GM19023 (cell line): ENCODE results near the gene RSBN1L.
"Not testable (repeated sequence)": the region's sequence is repeated elsewhere in the genome, so short reads cannot be mapped to it uniquely, and the experiment has no call there.

ENCODE experiments used
- ATAC-seq: cut with Tn5 transposase; IDR thresholded peaks from one replicate; pipeline ENCODE4 v1.9.1; 2021; ENCODE audit warnings: mild to moderate bottlenecking, moderate library complexity; ENCODE audit not compliant: unreplicated experiment

RSBN1L gene

DNA sequence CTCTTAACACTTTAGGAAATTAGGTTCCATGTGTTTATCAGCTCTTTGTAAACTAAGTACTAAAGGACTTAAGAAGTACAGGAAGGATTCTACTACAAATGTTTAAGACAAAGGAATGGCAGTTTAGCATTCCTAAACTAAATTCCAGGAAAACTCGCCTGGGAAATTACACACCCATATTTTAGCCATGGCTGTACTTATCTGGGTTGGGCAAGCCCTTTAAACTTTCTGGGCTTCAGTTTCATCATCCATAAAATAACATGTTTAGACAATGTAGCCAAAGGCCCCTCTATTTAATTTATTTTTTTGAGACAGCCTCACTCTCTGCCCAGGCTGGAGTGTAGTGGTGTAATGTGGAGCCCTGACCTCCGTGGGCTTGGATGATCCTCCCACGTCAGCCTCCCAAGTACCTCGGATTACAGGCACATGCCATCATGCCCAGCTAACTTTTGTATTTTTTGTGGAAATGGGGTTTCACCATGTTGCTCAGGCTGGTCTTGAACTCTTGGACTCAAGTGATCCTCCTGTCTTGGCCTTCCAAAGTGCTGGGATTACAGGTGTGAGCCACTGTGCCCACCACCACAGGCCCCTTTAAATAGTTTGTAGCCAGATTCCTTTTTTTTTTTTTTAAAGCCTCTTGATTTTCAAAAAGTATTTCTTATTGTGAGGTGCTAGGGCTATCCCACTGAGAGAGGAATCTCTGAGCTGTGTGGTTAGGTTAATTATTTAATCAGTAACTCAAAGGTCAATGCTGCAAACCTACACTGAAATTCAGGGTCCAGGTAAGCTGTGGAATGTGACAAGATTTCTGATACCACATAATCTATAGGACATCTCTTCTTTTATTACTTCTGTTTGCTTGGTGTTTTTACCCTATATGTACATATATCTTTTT lies 69.9 kb downstream of the RSBN1L start:
- no peak for ATAC-seq

- no peak for ATAC-seq
Observed at GRCh38 chr7:77766801-77767605, 70.7 kb downstream of the RSBN1L start.

DNA sequence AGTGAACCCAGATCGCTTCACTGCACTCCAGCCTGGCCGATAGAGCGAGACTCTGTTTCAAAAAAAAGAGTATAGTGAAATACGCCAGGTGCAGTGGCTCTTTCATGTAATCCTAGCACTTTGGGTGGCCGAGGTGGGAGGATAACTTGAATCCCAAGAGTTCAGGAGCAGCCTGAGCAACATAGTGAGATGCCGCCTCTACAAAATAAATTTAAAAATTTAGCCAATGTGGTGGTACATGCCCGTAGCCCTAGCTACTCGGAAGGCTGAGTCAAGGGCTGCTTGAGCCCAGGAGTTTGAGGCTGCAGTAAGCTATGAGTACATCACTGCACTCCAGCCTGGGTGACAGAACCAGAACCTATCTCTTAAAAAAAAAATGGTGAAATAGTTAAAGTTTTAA lies 74.1 kb downstream of the RSBN1L start:
- no peak for ATAC-seq

GRCh38 chr7:77771901-77772300 lies 75.6 kb downstream of the RSBN1L start:
- no peak for ATAC-seq

DNA sequence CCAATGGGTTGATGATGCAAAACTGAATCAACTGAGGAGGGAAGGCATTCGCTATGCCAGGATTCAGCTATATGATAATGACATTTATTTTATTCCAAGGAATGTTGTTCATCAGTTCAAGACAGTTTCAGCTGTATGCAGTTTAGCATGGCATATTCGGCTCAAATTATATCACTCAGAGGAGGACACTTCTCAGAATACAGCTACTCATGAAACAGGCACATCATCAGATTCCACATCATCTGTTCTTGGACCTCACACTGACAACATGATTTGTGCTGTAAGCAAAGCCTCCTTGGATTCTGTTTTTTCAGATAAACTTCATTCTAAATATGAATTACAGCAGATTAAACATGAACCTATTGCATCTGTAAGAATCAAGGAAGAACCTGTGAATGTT lies 82.3 kb downstream of the RSBN1L start:
- no peak for ATAC-seq

- no peak for ATAC-seq
Observed at GRCh38 chr7:77782383-77782782, 86.1 kb downstream of the RSBN1L start.

DNA sequence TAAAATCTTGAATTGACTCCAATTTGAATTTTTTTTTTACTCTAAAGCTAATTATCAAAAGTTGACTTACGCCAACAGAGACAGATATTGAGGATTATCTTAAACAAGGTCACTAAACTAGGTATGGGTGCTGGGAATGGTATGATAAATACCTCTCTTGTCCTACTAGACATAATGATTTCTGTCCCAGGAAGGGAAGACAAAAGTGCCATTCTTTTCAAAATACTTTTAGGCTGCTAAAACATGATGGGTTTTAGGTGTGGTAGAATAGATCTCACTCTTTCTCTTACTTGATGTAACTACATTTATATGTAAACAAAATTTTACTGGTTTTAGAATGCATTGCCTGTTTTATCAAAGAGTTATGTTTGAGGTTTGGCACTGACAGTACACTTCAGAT lies 86.9 kb downstream of the RSBN1L start:
- ATAC-seq, result no peak

DNA sequence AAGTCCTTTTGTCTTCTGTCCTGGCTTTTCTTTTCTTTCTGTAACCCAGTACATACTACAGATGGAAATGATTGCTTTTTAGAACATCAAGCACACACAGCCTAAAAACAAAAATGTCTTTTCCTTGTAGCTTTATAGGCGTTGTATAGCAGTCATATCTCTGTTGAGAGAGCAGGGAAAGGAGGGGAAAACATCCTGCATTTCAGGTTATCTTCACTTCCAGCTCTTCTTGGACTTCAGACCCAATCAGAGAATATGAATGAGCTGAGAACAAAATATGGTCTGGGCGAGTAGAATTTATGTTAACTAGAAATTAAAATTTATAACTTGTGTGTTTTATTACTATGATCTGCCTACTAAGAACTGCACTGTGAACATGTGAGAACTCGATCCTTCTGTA lies 87.3 kb downstream of the RSBN1L start:
- ATAC-seq, result no peak

- not testable (repeated sequence) for ATAC-seq
Observed at GRCh38 chr7:77784426-77784825, 88.2 kb downstream of the RSBN1L start.

DNA sequence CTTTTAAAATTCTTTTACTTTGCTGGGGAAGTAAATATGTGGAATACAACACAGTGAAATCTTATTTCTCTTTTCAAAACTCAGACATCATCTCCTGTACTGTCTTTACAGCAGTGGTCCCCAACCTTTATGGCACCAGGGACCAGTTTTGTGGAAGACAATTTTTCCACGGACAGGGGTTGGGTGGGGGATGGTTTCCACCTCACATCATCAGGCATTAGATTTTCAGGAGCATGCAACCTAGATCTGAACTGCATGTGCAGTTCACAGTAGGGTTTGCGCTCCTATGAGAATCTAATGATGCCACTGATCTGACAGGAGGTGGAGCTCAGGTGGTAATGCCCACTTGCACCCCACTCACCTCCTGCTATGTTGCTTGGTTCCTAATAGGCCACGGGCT lies 89.8 kb downstream of the RSBN1L start:
- ATAC-seq, result no peak

- ATAC-seq, result no peak
Observed at GRCh38 chr7:77786741-77787140, 90.5 kb downstream of the RSBN1L start.

DNA sequence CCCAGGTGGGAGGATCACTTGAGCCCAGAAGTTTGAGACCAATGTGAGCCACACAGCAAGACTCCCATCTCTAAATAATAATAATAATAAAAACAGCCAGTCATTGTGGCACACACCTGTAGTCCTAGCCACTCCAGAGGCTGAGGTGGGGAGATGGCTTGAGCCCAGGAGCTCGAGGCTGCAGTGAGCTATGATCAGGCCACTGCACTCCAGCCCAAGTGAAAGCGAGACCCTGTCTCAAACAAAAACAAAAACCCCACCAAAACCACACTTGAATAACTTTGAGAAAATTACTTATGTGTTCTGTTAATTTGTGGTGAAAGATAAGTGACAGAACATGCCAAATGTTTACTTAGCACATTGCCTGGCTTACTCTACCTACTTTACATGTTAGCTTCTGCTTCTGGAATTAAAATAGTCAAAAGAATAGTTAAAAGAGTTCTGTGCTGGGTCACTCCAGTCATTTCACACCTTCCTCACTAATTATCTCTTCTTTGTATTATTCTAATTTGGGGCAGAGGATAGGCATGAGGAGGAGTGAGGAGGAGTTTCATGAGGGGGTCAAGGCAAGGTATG lies 92.2 kb downstream of the RSBN1L start:
- ATAC-seq, result peak; percentile 52

DNA sequence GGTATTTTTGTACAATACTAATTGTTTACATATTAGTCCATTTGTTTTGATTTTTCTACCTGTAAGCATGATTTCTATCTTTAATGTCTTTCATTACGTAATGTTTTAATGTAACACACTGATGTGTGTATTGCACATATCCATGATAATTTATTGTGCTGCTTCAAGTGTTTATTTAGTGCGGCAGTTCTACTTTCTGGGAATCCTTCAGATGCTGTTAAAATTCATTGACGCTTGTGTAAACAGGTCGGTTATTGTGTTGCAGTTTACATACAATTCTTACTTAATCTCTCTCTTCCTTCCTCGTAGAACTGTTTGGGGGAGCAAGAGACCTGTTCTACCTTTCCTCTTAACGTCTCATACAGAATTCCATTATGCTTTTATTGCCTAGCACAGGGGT lies 95.1 kb downstream of the RSBN1L start:
- no peak for ATAC-seq

DNA sequence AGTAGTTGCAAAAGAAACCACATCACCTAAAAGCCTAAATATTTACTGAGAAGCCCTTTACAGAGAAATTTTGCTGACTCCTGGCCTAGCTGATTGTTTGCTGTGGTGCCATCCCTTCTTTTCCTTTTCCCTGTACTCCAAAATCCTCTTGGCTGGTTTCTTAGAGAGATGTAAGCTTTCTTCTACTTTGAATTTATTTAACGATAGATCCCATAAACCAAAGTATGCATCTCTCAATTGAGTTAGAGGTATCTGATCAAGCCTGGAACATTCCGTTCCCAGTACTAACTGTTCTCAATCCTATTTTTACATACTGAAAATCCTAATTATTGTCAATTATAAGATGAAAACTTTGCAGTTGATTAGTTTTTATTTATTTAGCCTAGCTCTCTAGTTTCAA lies 95.7 kb downstream of the RSBN1L start:
- no peak for ATAC-seq

DNA sequence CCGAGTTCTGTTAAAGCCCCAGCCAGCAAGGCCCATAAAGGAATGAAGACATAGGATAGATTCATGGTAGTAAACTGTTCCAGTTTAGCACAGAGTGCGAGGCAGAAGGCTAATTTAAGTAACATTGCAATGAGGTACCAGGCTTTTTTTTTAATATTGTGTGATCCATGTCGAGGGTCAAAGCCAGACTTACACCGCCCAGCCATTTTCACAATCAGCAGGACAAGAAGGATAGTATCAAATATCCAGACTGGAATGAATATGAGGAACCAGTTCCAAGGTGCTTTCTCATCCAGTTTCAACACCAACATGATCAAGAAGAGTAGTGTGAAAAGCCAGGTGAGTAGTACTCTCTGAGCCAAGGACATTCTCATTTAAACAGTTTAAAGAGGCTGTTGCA lies 97.7 kb downstream of the RSBN1L start:
- no peak for ATAC-seq

DNA sequence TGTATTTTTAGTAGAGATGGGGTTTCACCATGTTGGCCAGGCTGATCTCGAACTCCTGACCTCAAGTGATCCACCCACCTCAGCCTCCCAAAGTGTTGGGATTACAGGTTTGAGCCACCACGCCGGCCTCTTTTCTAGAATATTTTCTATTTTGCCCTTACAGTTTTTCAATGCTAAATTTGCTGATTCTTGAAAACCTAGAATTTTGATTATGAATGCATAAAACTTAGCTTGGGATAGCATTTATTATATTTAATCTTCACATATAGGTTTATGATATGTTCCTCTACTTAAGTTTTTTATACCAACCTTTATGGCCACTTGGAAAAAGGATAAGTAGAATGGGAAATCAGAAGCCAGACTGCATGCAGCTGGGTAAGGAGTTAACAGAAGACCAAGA lies 99.8 kb downstream of the RSBN1L start:
- ATAC-seq, result no peak

- no peak for ATAC-seq
Observed at GRCh38 chr7:77796960-77797359, 100.7 kb downstream of the RSBN1L start.

GRCh38 chr7:77797734-77798393 lies 101.6 kb downstream of the RSBN1L start:
- ATAC-seq, result peak; percentile 33

DNA sequence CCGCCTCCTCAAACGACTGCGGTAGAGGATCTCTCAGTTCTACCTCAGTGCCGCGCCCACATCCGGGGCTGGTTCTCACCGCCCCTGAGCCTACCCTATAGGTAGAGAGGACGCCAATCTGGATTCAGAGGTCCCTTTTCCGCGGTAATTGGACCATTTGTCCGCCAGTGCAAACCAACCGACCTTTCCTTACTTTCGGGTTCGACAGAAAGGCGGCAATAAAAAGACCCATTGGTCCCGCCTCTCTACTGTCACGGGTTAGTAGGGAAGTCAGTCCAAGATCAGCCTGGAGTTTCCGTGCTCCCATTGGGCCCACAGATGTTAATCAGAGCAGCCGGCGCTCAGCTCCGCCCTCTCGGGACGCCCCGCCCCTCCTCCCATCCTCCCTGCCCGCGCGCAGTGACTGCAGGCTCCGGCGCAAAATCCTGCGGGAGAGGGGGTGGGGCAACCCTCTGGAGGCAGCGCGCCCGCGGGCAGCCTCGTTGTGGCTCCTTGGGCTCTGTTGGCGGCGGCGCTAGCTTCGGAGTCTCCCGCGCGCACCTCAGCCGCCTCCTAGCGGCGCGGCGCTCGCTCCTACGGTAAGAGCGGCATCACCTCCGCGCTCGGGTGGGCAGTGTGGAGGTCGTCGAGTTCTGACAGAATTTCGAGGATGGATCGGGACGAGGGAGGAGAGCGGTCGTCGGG lies 102.3 kb downstream of the RSBN1L start, which contains the start of the genes PHTF2 and TMEM60:
TSS of gene PHTF2 (plus strand) at position 380 of the 684 bp plus-strand sequence.
TSS of gene TMEM60 (minus strand) at position 41 of the 684 bp plus-strand sequence. CDS start 4,061 bp downstream, outside the sequence.
- ATAC-seq, result peak; percentile 92
